Activated gamma-delta T cell (primary cell): Measurements from ENCODE around the gene SECISBP2.

Experiments
- DNase-seq: peaks from one replicate; lab custom pipeline; 2025; lab: John Stamatoyannopoulos, UW

SECISBP2 gene

DNA sequence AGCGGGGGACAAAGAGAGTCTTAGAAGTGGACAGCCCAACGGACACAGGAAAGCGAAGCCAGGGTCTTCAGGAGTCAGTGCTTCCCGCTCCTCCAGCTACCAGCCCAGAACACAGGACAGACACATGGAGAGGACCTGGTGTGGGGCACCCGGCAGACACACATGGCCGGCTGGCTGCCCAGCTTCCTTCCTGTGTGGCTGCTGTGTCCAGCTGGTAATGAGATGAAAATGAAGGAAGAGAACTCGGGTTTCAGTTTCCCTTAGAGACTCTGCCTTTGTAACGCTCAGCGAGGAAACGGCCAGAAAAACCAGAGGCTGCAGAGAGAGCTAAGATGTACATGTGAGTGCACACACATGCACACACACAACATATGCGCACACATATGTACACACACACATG is 87.5 kb downstream of the SECISBP2 start:
- DNase-seq = no peak

- no peak for DNase-seq
Observed at GRCh38 chr9:89407070-89407469, 88.8 kb downstream of the SECISBP2 start.

- DNase-seq = peak; percentile 55
Observed at GRCh38 chr9:89408628-89409101, 90.4 kb downstream of the SECISBP2 start.
